ENCODE measurements around the gene PAAF1.

Gene PAAF1

DNA sequence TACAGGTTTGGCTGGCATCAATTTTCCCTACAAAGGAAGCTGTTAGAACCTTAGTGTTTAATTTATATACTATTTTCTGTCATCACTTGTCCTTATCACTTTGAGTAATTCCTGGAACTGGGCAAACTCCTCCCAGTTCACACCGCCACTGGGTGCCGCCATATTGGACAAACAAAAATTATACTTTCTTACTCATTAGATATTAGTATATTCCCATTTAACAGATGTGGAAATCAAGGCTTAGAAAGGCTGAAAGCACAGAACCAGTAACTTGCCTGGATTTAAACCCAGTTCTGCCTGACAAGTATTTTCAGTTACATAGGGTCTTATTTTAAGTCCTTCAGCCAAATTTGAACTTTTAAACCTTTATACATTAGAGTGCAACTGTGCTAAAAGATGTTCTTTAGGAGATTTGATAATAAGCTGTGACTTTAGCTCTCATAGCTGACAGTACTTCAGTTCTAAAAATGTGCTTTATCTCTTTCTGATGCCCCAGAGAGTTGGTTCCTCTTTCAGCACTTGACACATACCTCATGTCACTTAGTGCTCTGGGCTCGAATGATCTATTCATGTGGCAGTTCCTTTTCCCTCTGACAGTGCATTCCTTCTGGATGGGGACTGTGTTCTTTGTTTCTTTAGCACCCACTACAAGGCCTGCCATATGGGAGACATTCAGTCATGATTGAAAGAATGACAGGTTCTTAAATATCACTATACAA, 25.6 kb upstream of the PAAF1 start:
- H3K4me3 Mint-ChIP-seq, result no peak overlapping the region
- peaks cover 30% of the 10 kb centered on the region for H3K36me3 Mint-ChIP-seq (ENCODE audit: low read depth)
- H3K4me1 Mint-ChIP-seq, result no peaks in the 10 kb centered on the region
- H3K27me3 Mint-ChIP-seq (ENCODE audit: low read depth), result no peaks in the 10 kb centered on the region
- no peak overlapping the region for H3K27ac Mint-ChIP-seq
- TF ChIP-seq, protein P1, sequence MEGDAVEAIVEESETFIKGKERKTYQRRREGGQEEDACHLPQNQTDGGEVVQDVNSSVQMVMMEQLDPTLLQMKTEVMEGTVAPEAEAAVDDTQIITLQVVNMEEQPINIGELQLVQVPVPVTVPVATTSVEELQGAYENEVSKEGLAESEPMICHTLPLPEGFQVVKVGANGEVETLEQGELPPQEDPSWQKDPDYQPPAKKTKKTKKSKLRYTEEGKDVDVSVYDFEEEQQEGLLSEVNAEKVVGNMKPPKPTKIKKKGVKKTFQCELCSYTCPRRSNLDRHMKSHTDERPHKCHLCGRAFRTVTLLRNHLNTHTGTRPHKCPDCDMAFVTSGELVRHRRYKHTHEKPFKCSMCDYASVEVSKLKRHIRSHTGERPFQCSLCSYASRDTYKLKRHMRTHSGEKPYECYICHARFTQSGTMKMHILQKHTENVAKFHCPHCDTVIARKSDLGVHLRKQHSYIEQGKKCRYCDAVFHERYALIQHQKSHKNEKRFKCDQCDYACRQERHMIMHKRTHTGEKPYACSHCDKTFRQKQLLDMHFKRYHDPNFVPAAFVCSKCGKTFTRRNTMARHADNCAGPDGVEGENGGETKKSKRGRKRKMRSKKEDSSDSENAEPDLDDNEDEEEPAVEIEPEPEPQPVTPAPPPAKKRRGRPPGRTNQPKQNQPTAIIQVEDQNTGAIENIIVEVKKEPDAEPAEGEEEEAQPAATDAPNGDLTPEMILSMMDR (IDR thresholded peaks at IDR 0.05; ENCODE audit: unreplicated experiment in 3 of 3), result no peak
- no peaks in the 10 kb centered on the region for H3K9me3 Mint-ChIP-seq

GRCh38 chr11:73852049-73852448, 24.8 kb upstream of the PAAF1 start:
- Mint-ChIP-seq H3K4me3 (no peak overlapping the region), H3K9me3 (no peaks in the 10 kb centered on the region), H3K27ac (no peak overlapping the region), H3K4me1 (no peaks in the 10 kb centered on the region), H3K27me3 (ENCODE audit: low read depth) (no peaks in the 10 kb centered on the region), H3K36me3 (ENCODE audit: low read depth) (peaks cover 24% of the 10 kb centered on the region)
- TF ChIP-seq, protein P1 (IDR thresholded peaks at IDR 0.05; ENCODE audit: unreplicated experiment in 3 of 3), result no peak

GRCh38 chr11:73854680-73855079, 22.1 kb upstream of the PAAF1 start:
- no peak overlapping the region for H3K4me3 Mint-ChIP-seq
- H3K4me1 Mint-ChIP-seq, result no peaks in the 10 kb centered on the region
- H3K36me3 Mint-ChIP-seq (ENCODE audit: low read depth), result peaks cover 22% of the 10 kb centered on the region
- TF ChIP-seq, protein P1 (IDR thresholded peaks at IDR 0.05; ENCODE audit: unreplicated experiment in 3 of 3), result no peak
- H3K27ac Mint-ChIP-seq, result no peak overlapping the region
- H3K27me3 Mint-ChIP-seq (ENCODE audit: low read depth), result no peaks in the 10 kb centered on the region
- no peaks in the 10 kb centered on the region for H3K9me3 Mint-ChIP-seq

DNA sequence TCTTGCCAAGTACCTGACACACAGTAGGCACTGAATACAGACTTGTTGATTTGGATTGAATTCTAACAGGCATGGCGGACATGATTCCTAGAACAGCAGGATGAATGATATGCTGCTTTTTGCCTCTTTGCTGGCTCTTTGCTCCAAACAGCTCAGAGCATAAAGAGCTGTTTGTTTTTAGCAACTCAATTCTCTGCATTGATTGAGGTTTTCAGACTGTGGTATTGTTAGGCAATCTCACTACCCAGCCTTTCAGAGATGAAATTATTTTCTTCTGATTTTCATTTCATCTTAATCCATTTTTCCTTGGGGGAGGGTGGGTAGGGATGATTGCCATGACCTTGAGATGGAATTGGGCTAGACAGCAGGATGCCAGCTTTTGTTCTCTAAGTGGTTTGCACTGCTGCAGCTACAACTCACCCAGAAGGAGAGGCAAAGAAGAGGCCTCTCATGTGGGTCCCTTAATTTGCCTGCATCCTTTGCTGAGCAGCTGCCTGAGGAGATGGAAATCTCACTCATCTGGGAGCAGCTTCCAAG, 20.7 kb upstream of the PAAF1 start:
- TF ChIP-seq, protein P1 (IDR thresholded peaks at IDR 0.05; ENCODE audit: unreplicated experiment in 3 of 3), result no peak
- H3K27me3 Mint-ChIP-seq (ENCODE audit: low read depth), result no peaks in the 10 kb centered on the region
- no peak overlapping the region for H3K4me3 Mint-ChIP-seq
- H3K9me3 Mint-ChIP-seq, result no peaks in the 10 kb centered on the region
- H3K4me1 Mint-ChIP-seq, result no peaks in the 10 kb centered on the region
- H3K36me3 Mint-ChIP-seq (ENCODE audit: low read depth), result peaks cover 31% of the 10 kb centered on the region
- no peak overlapping the region for H3K27ac Mint-ChIP-seq

DNA sequence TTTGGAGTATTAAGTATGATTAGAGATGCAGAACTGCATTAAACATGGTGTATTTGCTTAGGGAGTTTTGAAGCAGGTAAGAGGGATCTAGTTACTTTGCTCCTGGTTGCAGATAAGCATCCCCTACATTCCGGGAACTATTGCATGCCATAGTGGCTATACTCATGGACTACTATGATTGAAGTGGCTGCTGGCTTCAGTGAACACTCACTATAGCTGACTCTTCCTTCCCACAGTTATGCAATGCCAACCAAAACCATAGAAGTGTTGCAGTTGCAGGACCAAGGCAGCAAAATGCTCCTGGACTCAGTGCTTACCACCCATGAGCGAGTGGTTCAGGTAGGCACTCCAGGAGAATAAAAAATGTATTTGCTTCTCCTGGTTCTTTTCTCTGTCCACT, 17.1 kb upstream of the PAAF1 start:
- H3K27ac Mint-ChIP-seq, result no peak overlapping the region
- peaks cover 43% of the 10 kb centered on the region for H3K36me3 Mint-ChIP-seq (ENCODE audit: low read depth)
- peaks cover 6% of the 10 kb centered on the region for H3K4me1 Mint-ChIP-seq
- no peak overlapping the region for H3K4me3 Mint-ChIP-seq
- H3K9me3 Mint-ChIP-seq, result no peaks in the 10 kb centered on the region
- TF ChIP-seq, protein P1 (IDR thresholded peaks at IDR 0.05; ENCODE audit: unreplicated experiment in 3 of 3), result no peak
- H3K27me3 Mint-ChIP-seq (ENCODE audit: low read depth), result no peaks in the 10 kb centered on the region

GRCh38 chr11:73860202-73860601, 16.6 kb upstream of the PAAF1 start:
- Mint-ChIP-seq H3K36me3 (ENCODE audit: low read depth) (peaks cover 45% of the 10 kb centered on the region), H3K4me1 (peaks cover 6% of the 10 kb centered on the region), H3K4me3 (no peak overlapping the region), H3K9me3 (no peaks in the 10 kb centered on the region), H3K27me3 (ENCODE audit: low read depth) (no peaks in the 10 kb centered on the region), H3K27ac (no peak overlapping the region)
- TF ChIP-seq, protein P1 (IDR thresholded peaks at IDR 0.05; ENCODE audit: unreplicated experiment in 3 of 3), result no peak
